22Rv1 (cell line): ENCODE data around the gene RALGPS1.

Source experiments
- H3K27ac ChIP-seq: fragments of 450-650 bp; 2 replicates; pipeline ENCODE4 v1.5.1; 2017
- CTCF ChIP-seq: fragments of 450-650 bp; IDR thresholded peaks from 2 replicates; pipeline ENCODE4 v1.5.1; 2017; ENCODE audit warnings: mild to moderate bottlenecking
- ZFX ChIP-seq: fragments of 450-650 bp; IDR thresholded peaks from 2 replicates; pipeline ENCODE4 v1.6.1; 2017; ENCODE audit warnings: antibody characterized with exemption, borderline replicate concordance

Gene RALGPS1

GRCh38 chr9:127162864-127163365 lies 248.3 kb downstream of the RALGPS1 start:
- no peak overlapping the region for H3K27ac ChIP-seq
- no peak for TF ChIP-seq ZFX
- no peak for TF ChIP-seq CTCF

GRCh38 chr9:127163409-127163808 lies 248.8 kb downstream of the RALGPS1 start:
- no peak overlapping the region for H3K27ac ChIP-seq
- TF ChIP-seq ZFX, result no peak
- no peak for TF ChIP-seq CTCF

- no peak overlapping the region for H3K27ac ChIP-seq
- no peak for TF ChIP-seq CTCF
- no peak for TF ChIP-seq ZFX
These were observed 250.5 kb downstream of the RALGPS1 start for GRCh38 chr9:127165116-127165515.

- TF ChIP-seq CTCF (no peak), ZFX (no peak)
- H3K27ac ChIP-seq, result no peak overlapping the region
These were observed 251.5 kb downstream of the RALGPS1 start for GRCh38 chr9:127166111-127166510.

GRCh38 chr9:127166651-127167524 lies 252.3 kb downstream of the RALGPS1 start:
- H3K27ac ChIP-seq, result no peak overlapping the region
- TF ChIP-seq CTCF (no peak), ZFX (no peak)

- TF ChIP-seq ZFX, result no peak
- no peak overlapping the region for H3K27ac ChIP-seq
These were observed 253.2 kb downstream of the RALGPS1 start for GRCh38 chr9:127167560-127168326.

- no peak overlapping the region for H3K27ac ChIP-seq
These were observed 254.4 kb downstream of the RALGPS1 start for GRCh38 chr9:127168756-127169574.

More at GRCh38 chr9:127168756-127169574, 254.4 kb downstream of the RALGPS1 start:
- no peak for TF ChIP-seq ZFX
- TF ChIP-seq CTCF, result no peak
